Effector memory CD8-positive, alpha-beta T cell (primary cell): ENCODE data around the gene RAB11FIP4.
"Not testable (repeated sequence)": the region's sequence is repeated elsewhere in the genome, so short reads cannot be mapped to it uniquely, and the experiment has no call there.

Source experiments
- ATAC-seq: fragments of 150-1000 bp; cut with Tn5 transposase; replicated peaks from 2 replicates; pipeline ENCODE4 v1.10.0; 2021; ENCODE audit warnings: mild to moderate bottlenecking, moderate library complexity
- DNase-seq, 3 experiments: peaks; one replicate each; pipeline ENCODE4 v3.0.0; 2021
- H3K27ac Mint-ChIP-seq, 2 donors: one replicate each; pipeline ENCODE4 v1.8.0; 2022; ENCODE audit warnings: mild to moderate bottlenecking in 2 of 2, mixed read lengths in 2 of 2, moderate library complexity in 2 of 2
- H3K27me3 Mint-ChIP-seq, 2 donors: one replicate each; pipeline ENCODE4 v1.8.0; 2022; ENCODE audit warnings: mixed read lengths in 2 of 2
- H3K36me3 Mint-ChIP-seq: one replicate; pipeline ENCODE4 v1.8.0; 2022; ENCODE audit warnings: mild to moderate bottlenecking, moderate library complexity, mixed read lengths; ENCODE audit not compliant: insufficient read depth
- H3K4me1 Mint-ChIP-seq, 2 donors: one replicate each; pipeline ENCODE4 v1.8.0; 2022; ENCODE audit warnings: low read depth in 2 of 2, mixed read lengths in 2 of 2
- H3K4me3 Mint-ChIP-seq, 2 donors: one replicate each; pipeline ENCODE4 v1.8.0; 2022; ENCODE audit warnings: mild to moderate bottlenecking in 2 of 2, mixed read lengths in 2 of 2, moderate library complexity in 2 of 2
- H3K9me3 Mint-ChIP-seq, 2 donors: one replicate each; pipeline ENCODE4 v1.8.0; 2022; ENCODE audit warnings: mixed read lengths in 2 of 2

Gene RAB11FIP4

GRCh38 chr17:31374503-31374902 lies 17.0 kb upstream of the RAB11FIP4 start:
- DNase-seq (no peak), ATAC-seq (no peak)
- Mint-ChIP-seq H3K4me3 (no peak overlapping the region), H3K4me1 (no peaks in the 10 kb centered on the region), H3K36me3 (peaks cover 14% of the 10 kb centered on the region), H3K9me3 (no peaks in the 10 kb centered on the region), H3K27ac (peak overlapping the region in 1 of 2 donors; percentile 65), H3K27me3 (no peaks in the 10 kb centered on the region)

- Mint-ChIP-seq H3K36me3 (peaks cover 7% of the 10 kb centered on the region), H3K4me3 (no peak overlapping the region), H3K27me3 (no peaks in the 10 kb centered on the region), H3K4me1 (no peaks in the 10 kb centered on the region), H3K9me3 (no peaks in the 10 kb centered on the region), H3K27ac (no peak overlapping the region)
- DNase-seq (no peak), ATAC-seq (no peak)
These were observed 12.8 kb upstream of the RAB11FIP4 start for GRCh38 chr17:31378638-31379037.

- H3K9me3 Mint-ChIP-seq: no peaks in the 10 kb centered on the region
- H3K27me3 Mint-ChIP-seq: no peaks in the 10 kb centered on the region
- DNase-seq (no peak), ATAC-seq (no peak)
- H3K27ac Mint-ChIP-seq: no peak overlapping the region
- H3K36me3 Mint-ChIP-seq: peaks cover 7% of the 10 kb centered on the region
- no peak overlapping the region for H3K4me3 Mint-ChIP-seq
- H3K4me1 Mint-ChIP-seq: no peaks in the 10 kb centered on the region
These were observed 11.8 kb upstream of the RAB11FIP4 start for GRCh38 chr17:31379597-31380205.

- Mint-ChIP-seq H3K36me3 (peaks cover 7% of the 10 kb centered on the region), H3K27me3 (no peaks in the 10 kb centered on the region), H3K27ac (no peak overlapping the region), H3K9me3 (no peaks in the 10 kb centered on the region), H3K4me3 (no peak overlapping the region), H3K4me1 (no peaks in the 10 kb centered on the region)
- DNase-seq: no peak
- no peak for ATAC-seq
These were observed 10.3 kb upstream of the RAB11FIP4 start for GRCh38 chr17:31381165-31381668.

GRCh38 chr17:31382668-31383275 lies 8.7 kb upstream of the RAB11FIP4 start:
- H3K27ac Mint-ChIP-seq, H3K36me3 Mint-ChIP-seq, H3K27me3 Mint-ChIP-seq, ATAC-seq, H3K9me3 Mint-ChIP-seq, H3K4me3 Mint-ChIP-seq, DNase-seq, H3K4me1 Mint-ChIP-seq: not testable (repeated sequence)

- not testable (repeated sequence) for H3K27ac Mint-ChIP-seq
These were observed 8.0 kb upstream of the RAB11FIP4 start for GRCh38 chr17:31383488-31383887.

GRCh38 chr17:31385428-31386285 lies 5.8 kb upstream of the RAB11FIP4 start:
- Mint-ChIP-seq H3K27me3 (peaks cover 13 to 18% of the 10 kb centered on the region in 2 donors), H3K9me3 (no peaks in the 10 kb centered on the region), H3K36me3 (no peaks in the 10 kb centered on the region), H3K27ac (no peak overlapping the region), H3K4me1 (peaks cover 4 to 11% of the 10 kb centered on the region in 2 donors), H3K4me3 (no peak overlapping the region)
- ATAC-seq (no peak), DNase-seq (no peak)

More at GRCh38 chr17:31383488-31383887, 8.0 kb upstream of the RAB11FIP4 start:
- H3K4me1 Mint-ChIP-seq, ATAC-seq, H3K36me3 Mint-ChIP-seq, DNase-seq, H3K9me3 Mint-ChIP-seq, H3K27me3 Mint-ChIP-seq, H3K4me3 Mint-ChIP-seq: not testable (repeated sequence)

- H3K4me3 Mint-ChIP-seq: no peak overlapping the region
- no peaks in the 10 kb centered on the region for H3K9me3 Mint-ChIP-seq
- peaks cover 13 to 22% of the 10 kb centered on the region in 2 donors for H3K27me3 Mint-ChIP-seq
- no peak overlapping the region for H3K27ac Mint-ChIP-seq
- peaks cover 4 to 14% of the 10 kb centered on the region in 2 donors for H3K4me1 Mint-ChIP-seq
- ATAC-seq (no peak), DNase-seq (no peak)
- no peaks in the 10 kb centered on the region for H3K36me3 Mint-ChIP-seq
These were observed 4.9 kb upstream of the RAB11FIP4 start for GRCh38 chr17:31386542-31387075.

GRCh38 chr17:31387438-31387837 lies 4.0 kb upstream of the RAB11FIP4 start:
- Mint-ChIP-seq H3K27me3 (peaks cover 17 to 27% of the 10 kb centered on the region in 2 donors), H3K36me3 (no peaks in the 10 kb centered on the region), H3K9me3 (no peaks in the 10 kb centered on the region), H3K27ac (no peak overlapping the region), H3K4me1 (peaks cover 4 to 15% of the 10 kb centered on the region in 2 donors), H3K4me3 (no peak overlapping the region)
- DNase-seq (no peak), ATAC-seq (no peak)

GRCh38 chr17:31388351-31388750 lies 3.1 kb upstream of the RAB11FIP4 start:
- no peak for DNase-seq
- Mint-ChIP-seq H3K4me1 (peaks cover 4 to 20% of the 10 kb centered on the region in 2 donors), H3K4me3 (no peak overlapping the region), H3K27me3 (peaks cover 26 to 36% of the 10 kb centered on the region in 2 donors), H3K36me3 (no peaks in the 10 kb centered on the region), H3K9me3 (no peaks in the 10 kb centered on the region), H3K27ac (no peak overlapping the region)
- no peak for ATAC-seq

- no peak overlapping the region for H3K4me3 Mint-ChIP-seq
- ATAC-seq (peak; percentile 52), DNase-seq (peak; percentile 31 to 37 (median 34))
- no peaks in the 10 kb centered on the region for H3K9me3 Mint-ChIP-seq
- H3K36me3 Mint-ChIP-seq: no peaks in the 10 kb centered on the region
- H3K4me1 Mint-ChIP-seq: peaks cover 4 to 20% of the 10 kb centered on the region in 2 donors
- H3K27ac Mint-ChIP-seq: no peak overlapping the region
- peaks cover 31 to 43% of the 10 kb centered on the region in 2 donors for H3K27me3 Mint-ChIP-seq
These were observed 2.5 kb upstream of the RAB11FIP4 start for GRCh38 chr17:31388770-31389656.

- H3K9me3 Mint-ChIP-seq: no peaks in the 10 kb centered on the region
- H3K4me3 Mint-ChIP-seq: peak overlapping the region; percentile 76 to 83
- no peak overlapping the region for H3K27ac Mint-ChIP-seq
- H3K36me3 Mint-ChIP-seq: no peaks in the 10 kb centered on the region
- peaks cover 4 to 23% of the 10 kb centered on the region in 2 donors for H3K4me1 Mint-ChIP-seq
- ATAC-seq: no peak
- no peak for DNase-seq
- peaks cover 37 to 51% of the 10 kb centered on the region in 2 donors for H3K27me3 Mint-ChIP-seq
These were observed 1.7 kb upstream of the RAB11FIP4 start for GRCh38 chr17:31389657-31390381.
